ENCODE measurements around the gene PDHX. TPM values are rescaled to one million over a fixed set of nuclear protein-coding genes. Genes with fewer than 3 reads are reported as not detected.
A peak's percentile ranks its signal among the peaks of the same experiment; 100 is the strongest.

Gene PDHX
- total RNA-seq, 1 donor from 2014 or later, result 44.0 TPM

DNA sequence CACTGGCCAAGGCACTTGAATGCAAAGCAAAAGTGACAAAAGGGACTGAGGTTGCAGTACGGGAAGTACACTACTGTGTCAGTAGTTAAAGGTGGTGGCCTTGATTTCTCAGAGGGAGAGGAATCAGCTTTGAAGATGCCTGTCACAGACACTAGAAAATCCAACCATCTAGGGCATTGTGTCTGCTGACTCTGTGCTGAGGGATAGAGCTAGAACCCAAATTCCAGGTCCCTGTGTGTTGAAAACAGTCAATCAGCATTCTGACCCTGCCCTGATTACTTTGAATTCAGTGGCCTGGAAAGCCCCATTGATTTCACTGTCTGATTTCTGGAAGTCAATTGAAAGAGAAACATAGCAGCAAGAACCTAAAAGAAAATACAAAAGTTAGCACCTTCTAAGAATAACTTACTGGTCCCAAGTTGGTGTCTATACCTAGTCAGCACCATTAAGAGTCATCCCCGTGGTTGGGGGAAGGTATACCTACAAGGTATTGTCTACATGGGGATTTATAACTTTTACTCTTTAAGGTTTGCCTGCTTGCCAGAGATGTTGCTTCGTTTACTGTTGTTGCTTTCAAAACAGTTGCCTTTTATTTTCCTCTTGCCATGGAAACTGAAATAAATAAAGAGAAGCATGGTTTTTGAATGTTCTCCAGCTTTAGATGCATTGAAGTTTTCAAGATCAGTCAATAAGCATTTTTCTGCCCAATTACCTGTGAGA is 97.3 kb downstream of the PDHX start:
- FAIRE-seq, result no peak

GRCh38 chr11:35014346-35014745 is 97.9 kb downstream of the PDHX start:
- no peak overlapping the region for H2AFZ ChIP-seq (ENCODE audit: low read depth, low read length)
- Mint-ChIP-seq H3K4me3 (ENCODE audit: unreplicated experiment) (no peak overlapping the region), H3K4me1 (ENCODE audit: low read depth, unreplicated experiment) (no peaks in the 10 kb centered on the region), H3K27ac (ENCODE audit: unreplicated experiment) (peak overlapping the region; percentile 1), H3K9me3 (ENCODE audit: unreplicated experiment) (no peaks in the 10 kb centered on the region), H3K36me3 (ENCODE audit: low read depth, unreplicated experiment) (no peaks in the 10 kb centered on the region), H3K27me3 (ENCODE audit: low read depth, unreplicated experiment) (no peaks in the 10 kb centered on the region)
- DNase-seq (ENCODE audit: low read depth) (peak; percentile 93), FAIRE-seq (no peak)
- H3K4me3 ChIP-seq (ENCODE audit: insufficient read depth, low read depth, low read length), result no peak overlapping the region
- H3K79me2 ChIP-seq (ENCODE audit: insufficient read depth, low read length), result no peaks in the 10 kb centered on the region
- no peaks in the 10 kb centered on the region for H3K27me3 ChIP-seq (ENCODE audit: insufficient read depth, low read length)
- H3K27ac ChIP-seq (ENCODE audit: low read depth, low read length), result peak overlapping the region; percentile 82
- peak overlapping the region; percentile 58 for H3K9ac ChIP-seq (ENCODE audit: low read length)
- TF ChIP-seq EZH2 (IDR thresholded peaks at IDR 0.05; ENCODE audit: insufficient read depth, low read length), result no peak
- TF ChIP-seq, protein P1, sequence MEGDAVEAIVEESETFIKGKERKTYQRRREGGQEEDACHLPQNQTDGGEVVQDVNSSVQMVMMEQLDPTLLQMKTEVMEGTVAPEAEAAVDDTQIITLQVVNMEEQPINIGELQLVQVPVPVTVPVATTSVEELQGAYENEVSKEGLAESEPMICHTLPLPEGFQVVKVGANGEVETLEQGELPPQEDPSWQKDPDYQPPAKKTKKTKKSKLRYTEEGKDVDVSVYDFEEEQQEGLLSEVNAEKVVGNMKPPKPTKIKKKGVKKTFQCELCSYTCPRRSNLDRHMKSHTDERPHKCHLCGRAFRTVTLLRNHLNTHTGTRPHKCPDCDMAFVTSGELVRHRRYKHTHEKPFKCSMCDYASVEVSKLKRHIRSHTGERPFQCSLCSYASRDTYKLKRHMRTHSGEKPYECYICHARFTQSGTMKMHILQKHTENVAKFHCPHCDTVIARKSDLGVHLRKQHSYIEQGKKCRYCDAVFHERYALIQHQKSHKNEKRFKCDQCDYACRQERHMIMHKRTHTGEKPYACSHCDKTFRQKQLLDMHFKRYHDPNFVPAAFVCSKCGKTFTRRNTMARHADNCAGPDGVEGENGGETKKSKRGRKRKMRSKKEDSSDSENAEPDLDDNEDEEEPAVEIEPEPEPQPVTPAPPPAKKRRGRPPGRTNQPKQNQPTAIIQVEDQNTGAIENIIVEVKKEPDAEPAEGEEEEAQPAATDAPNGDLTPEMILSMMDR (IDR thresholded peaks at IDR 0.05; ENCODE audit: insufficient read depth, low read depth, low read length), result no peak
- H3K4me1 ChIP-seq (ENCODE audit: insufficient read depth, low read length), result peaks cover 22% of the 10 kb centered on the region
- no peaks in the 10 kb centered on the region for H3K9me3 ChIP-seq (ENCODE audit: insufficient read depth, low read depth, low read length)
- no peaks in the 10 kb centered on the region for H3K36me3 ChIP-seq (ENCODE audit: insufficient read depth, low read length)
- H4K20me1 ChIP-seq (ENCODE audit: insufficient read depth, low read length), result no peaks in the 10 kb centered on the region
- H3K4me2 ChIP-seq (ENCODE audit: low read length), result peak overlapping the region; percentile 65

More for the DNA sequence above, 97.3 kb downstream of the PDHX start:
- Mint-ChIP-seq H3K27me3 (ENCODE audit: low read depth, unreplicated experiment) (no peaks in the 10 kb centered on the region), H3K9me3 (ENCODE audit: unreplicated experiment) (no peaks in the 10 kb centered on the region), H3K4me3 (ENCODE audit: unreplicated experiment) (no peak overlapping the region), H3K4me1 (ENCODE audit: low read depth, unreplicated experiment) (no peaks in the 10 kb centered on the region), H3K27ac (ENCODE audit: unreplicated experiment) (peak overlapping the region; percentile 1), H3K36me3 (ENCODE audit: low read depth, unreplicated experiment) (no peaks in the 10 kb centered on the region)
- peak overlapping the region; percentile 65 for H3K4me2 ChIP-seq (ENCODE audit: low read length)
- H3K79me2 ChIP-seq (ENCODE audit: insufficient read depth, low read length), result no peaks in the 10 kb centered on the region
- H3K27ac ChIP-seq (ENCODE audit: low read depth, low read length), result peak overlapping the region; percentile 82
- peak overlapping the region; percentile 58 for H3K9ac ChIP-seq (ENCODE audit: low read length)
- H3K27me3 ChIP-seq (ENCODE audit: insufficient read depth, low read length), result no peaks in the 10 kb centered on the region
- no peaks in the 10 kb centered on the region for H4K20me1 ChIP-seq (ENCODE audit: insufficient read depth, low read length)
- H3K4me3 ChIP-seq (ENCODE audit: insufficient read depth, low read depth, low read length), result no peak overlapping the region
- TF ChIP-seq, protein P1 (IDR thresholded peaks at IDR 0.05; ENCODE audit: insufficient read depth, low read depth, low read length), result no peak
- TF ChIP-seq EZH2 (IDR thresholded peaks at IDR 0.05; ENCODE audit: insufficient read depth, low read length), result no peak
- no peaks in the 10 kb centered on the region for H3K9me3 ChIP-seq (ENCODE audit: insufficient read depth, low read depth, low read length)
- no peak overlapping the region for H2AFZ ChIP-seq (ENCODE audit: low read depth, low read length)
- peaks cover 27% of the 10 kb centered on the region for H3K4me1 ChIP-seq (ENCODE audit: insufficient read depth, low read length)
- H3K36me3 ChIP-seq (ENCODE audit: insufficient read depth, low read length), result no peaks in the 10 kb centered on the region
- no peak for DNase-seq (ENCODE audit: low read depth)
